ENCODE measurements around the gene DISP3. TPM values are rescaled to one million over a fixed set of nuclear protein-coding genes. Genes with fewer than 3 reads are reported as not detected.
"Not testable (repeated sequence)": the region's sequence is repeated elsewhere in the genome, so short reads cannot be mapped to it uniquely, and the experiment has no call there.

The DISP3 gene
- total and polyA plus RNA-seq, 12 donors = 0.04 to 2.8 (median 0.41) TPM; not detected in 1

- Histone ChIP-seq H3K4me1 (replicated peaks in 1 of 2) (no peaks in the 10 kb centered on the region), H3K4me3 (no peak overlapping the region), H3K27me3 (no peaks in the 10 kb centered on the region), H3K36me3 (replicated peaks in 1 of 2) (no peaks in the 10 kb centered on the region), H3K27ac (no peak overlapping the region), H3K9me3 (replicated peaks in 1 of 3) (no peaks in the 10 kb centered on the region)
- intact Hi-C loops (cut with DNase I) = no loop called here
- 41 to 63% (median 51%) methylated on average over 7 of the region's 7 CpGs for WGBS, 4 donors
- no peak for DNase-seq
- TF ChIP-seq POLR2A (IDR thresholded peaks at IDR 0.05) (no peak), CTCF (IDR thresholded peaks at IDR 0.05) (no peak)
Observed at GRCh38 chr1:11578004-11578403, 99.0 kb downstream of the DISP3 start.

- intact Hi-C loops (cut with DNase I) = no loop called here
- 66 to 72% (median 68%) methylated on average over 6 to 8 of the region's 8 CpGs for WGBS, 4 donors
- TF ChIP-seq POLR2A (IDR thresholded peaks at IDR 0.05) (no peak), CTCF (IDR thresholded peaks at IDR 0.05) (no peak)
- Histone ChIP-seq H3K27me3 (no peaks in the 10 kb centered on the region), H3K4me3 (no peak overlapping the region), H3K36me3 (replicated peaks in 1 of 2) (no peaks in the 10 kb centered on the region), H3K4me1 (replicated peaks in 1 of 2) (no peaks in the 10 kb centered on the region), H3K9me3 (replicated peaks in 1 of 3) (no peaks in the 10 kb centered on the region), H3K27ac (no peak overlapping the region)
- DNase-seq = no peak
Observed at GRCh38 chr1:11579506-11579905, 100.6 kb downstream of the DISP3 start.

GRCh38 chr1:11580049-11580448 lies 101.1 kb downstream of the DISP3 start:
- WGBS, 4 donors = 55 to 74% (median 66%) methylated on average over 10 of the region's 10 CpGs
- intact Hi-C loops (cut with DNase I); H3K27ac ChIP-seq; H3K4me1 ChIP-seq (replicated peaks in 1 of 2); DNase-seq; H3K36me3 ChIP-seq (replicated peaks in 1 of 2); H3K27me3 ChIP-seq; H3K4me3 ChIP-seq; H3K9me3 ChIP-seq (replicated peaks in 1 of 3): not testable (repeated sequence)

GRCh38 chr1:11581445-11581991 lies 102.6 kb downstream of the DISP3 start:
- no peak overlapping the region for H3K4me3 ChIP-seq
- DNase-seq = no peak
- H3K27me3 ChIP-seq = peaks cover 10% of the 10 kb centered on the region
- no peaks in the 10 kb centered on the region for H3K36me3 ChIP-seq (replicated peaks in 1 of 2)
- TF ChIP-seq CTCF (IDR thresholded peaks at IDR 0.05) = no peak
- no peak for TF ChIP-seq POLR2A (IDR thresholded peaks at IDR 0.05)
- intact Hi-C loops (cut with DNase I) = no loop called here
- no peaks in the 10 kb centered on the region for H3K9me3 ChIP-seq (replicated peaks in 1 of 3)
- H3K27ac ChIP-seq = no peak overlapping the region
- 45 to 52% (median 46%) methylated on average over 8 of the region's 8 CpGs for WGBS, 4 donors
- H3K4me1 ChIP-seq (replicated peaks in 1 of 2) = no peaks in the 10 kb centered on the region

GRCh38 chr1:11585389-11585788 lies 106.4 kb downstream of the DISP3 start:
- peaks cover 10% of the 10 kb centered on the region for H3K27me3 ChIP-seq
- TF ChIP-seq CTCF (IDR thresholded peaks at IDR 0.05) (no peak), POLR2A (IDR thresholded peaks at IDR 0.05) (no peak)

More at GRCh38 chr1:11585389-11585788, 106.4 kb downstream of the DISP3 start:
- Histone ChIP-seq H3K4me1 (replicated peaks in 1 of 2) (no peaks in the 10 kb centered on the region), H3K4me3 (no peak overlapping the region), H3K9me3 (replicated peaks in 1 of 3) (no peaks in the 10 kb centered on the region), H3K27ac (no peak overlapping the region), H3K36me3 (replicated peaks in 1 of 2) (no peaks in the 10 kb centered on the region)
- intact Hi-C loops (cut with DNase I) = no loop called here
- WGBS, 4 donors = 79 to 88% (median 87%) methylated on average over 11 of the region's 11 CpGs
- DNase-seq = no peak
